Right cardiac atrium (tissue), 5 donors: ENCODE results near the gene CMSS1. TPM values are rescaled to one million over a fixed set of nuclear protein-coding genes. Genes with fewer than 3 reads are reported as not detected.

ENCODE experiments used
- ATAC-seq, 2 donors: fragments of 200-7000 bp; cut with Tn5 transposase; one replicate each; pipeline versions ENCODE4 v1.8.0 to v1.9.1; 2020; ENCODE audit warnings: moderate library complexity in 2 of 2, mild to moderate bottlenecking in 1 of 2
- DNase-seq, 3 donors: peaks; one replicate each; pipeline ENCODE4 v3.0.0-alpha.2; 2020
- H3K27ac ChIP-seq: one replicate; pipeline ENCODE4 v1.5.1; 2013; ENCODE audit warnings: mild to moderate bottlenecking, low read length, control low read depth, moderate library complexity
- H3K27me3 ChIP-seq: one replicate; pipeline ENCODE4 v1.6.1; 2013; ENCODE audit not compliant: control insufficient read depth, insufficient read depth
- H3K4me1 ChIP-seq: one replicate; pipeline ENCODE4 v1.6.1; 2013; ENCODE audit warnings: low read length; ENCODE audit not compliant: control insufficient read depth, insufficient read depth
- H3K4me3 ChIP-seq: one replicate; pipeline ENCODE4 v1.5.1; 2013; ENCODE audit warnings: low read length, control low read depth
- H3K9me3 ChIP-seq: one replicate; pipeline ENCODE4 v1.6.1; 2013; ENCODE audit warnings: low read length; ENCODE audit not compliant: control insufficient read depth
- WGBS: extraction: QIAGEN DNeasy Blood & Tissue Kit; methylation state at CpG from one replicate; pipeline ENCODE4 v1.1.7; 2013; 5-methylcytosine and 5-hydroxymethylcytosine counted together
- intact Hi-C, 4 donors: fragments of 100-400 bp; cut with DNase I; formaldehyde crosslinking; loops; one replicate each; pipeline versions ENCODE4 v1.11.0 to v1.14.0; 2022 to 2023
- polyA plus RNA-seq: library from polyadenylated mRNA; stranded (reverse); fragments of 200-250 nt; gene quantifications from one replicate; pipeline ENCODE4 v1.2.3, GENCODE V29; 2013
- total RNA-seq, 4 donors: library from RNA; stranded (reverse); fragmentation: NEBNext Ultra II Directional; extraction: Animal tissue kit (Norgen Biotek cat#: 25700); gene quantifications; one replicate each; pipeline ENCODE4 v1.2.1, GENCODE V29; 2021
- donor health status: healthy with polysubstance abuse.
- donor health status: DM: no; HTN: yes; CAD: no.
- donor health status: DM: no; HTN: no; CAD: no.
- donor health status: DM: no; HTN: yes; CAD: no; lungs with severe emphysema.
- donor health status: DM: yes; HTN: yes; CAD: no.

Gene CMSS1
- total and polyA plus RNA-seq, 5 donors, result 18.9 to 33.8 (median 26.6) TPM

DNA sequence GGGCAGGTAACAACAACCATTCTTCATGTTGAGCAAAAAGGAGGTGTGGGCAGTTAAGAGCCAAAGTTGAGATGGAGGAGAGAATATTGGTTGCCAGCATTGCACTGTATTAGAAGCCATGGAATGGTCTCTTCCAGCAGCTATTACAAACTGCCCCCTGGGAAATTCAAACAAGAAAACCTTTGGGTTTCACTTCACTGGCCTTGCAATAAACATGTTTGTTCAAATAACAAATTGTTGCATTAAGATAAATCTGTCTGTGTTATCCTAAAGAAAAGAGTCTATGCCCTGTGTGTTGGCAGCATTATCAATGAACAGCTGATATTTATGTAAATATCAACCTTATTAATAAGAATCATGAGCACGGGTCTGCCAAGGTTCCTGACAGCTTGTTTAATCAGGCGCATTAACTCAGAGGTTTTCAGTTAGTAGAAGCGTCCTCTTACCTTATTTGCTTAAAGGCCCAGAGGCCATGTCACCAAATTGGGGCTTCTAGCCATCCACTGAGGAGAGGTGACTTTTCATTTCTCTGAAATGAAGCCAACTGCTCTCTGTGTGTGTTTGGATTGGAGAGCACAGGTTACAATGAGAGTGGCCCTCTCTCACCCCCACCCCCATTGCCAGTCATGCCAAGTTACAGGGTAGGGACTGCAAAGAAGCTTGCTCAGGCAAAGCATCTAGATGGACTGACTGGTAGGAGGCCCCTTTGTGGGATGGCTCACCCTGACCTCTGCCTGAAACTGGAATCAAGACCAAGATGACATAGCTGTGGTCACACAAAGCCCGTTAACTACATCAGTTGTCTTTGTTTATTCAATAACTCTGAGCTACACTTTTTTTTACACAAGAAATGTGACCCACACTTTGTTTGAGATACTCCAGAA, 286.1 kb downstream of the CMSS1 start:
- 84% methylated on average over 4 of the region's 4 CpGs for WGBS
- peaks cover 3% of the 10 kb centered on the region for H3K4me1 ChIP-seq
- intact Hi-C loops, result no loop called here
- peak overlapping the region; percentile 94 for H3K27ac ChIP-seq
- DNase-seq (no peak), ATAC-seq (peak in 1 of 2 donors; percentile 32)
- no peak overlapping the region for H3K4me3 ChIP-seq
- no peaks in the 10 kb centered on the region for H3K27me3 ChIP-seq
- no peaks in the 10 kb centered on the region for H3K9me3 ChIP-seq

DNA sequence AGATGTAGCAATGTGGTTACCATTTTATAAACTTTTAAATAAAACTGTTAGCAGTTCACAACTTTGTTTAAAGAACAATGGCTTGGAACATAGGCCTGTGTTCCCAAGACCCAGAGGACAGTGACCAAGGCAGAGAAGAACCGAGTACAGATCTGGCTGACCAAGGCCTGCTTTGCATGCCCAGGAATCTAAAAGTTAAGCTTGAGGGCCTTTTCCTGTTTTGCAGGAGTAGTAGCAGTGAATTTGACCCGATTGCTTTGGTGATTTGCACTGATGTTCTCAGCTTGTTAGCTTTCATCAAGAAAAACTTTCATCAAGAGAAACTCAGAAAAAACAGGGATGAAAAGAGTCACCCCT, 286.8 kb downstream of the CMSS1 start:
- ATAC-seq (no peak), DNase-seq (no peak)
- H3K9me3 ChIP-seq, result no peaks in the 10 kb centered on the region
- H3K4me1 ChIP-seq, result peaks cover 3% of the 10 kb centered on the region
- peak overlapping the region; percentile 17 for H3K27ac ChIP-seq
- intact Hi-C loops, result no loop called here
- WGBS, result 67% methylated on average over 2 of the region's 2 CpGs
- H3K4me3 ChIP-seq, result no peak overlapping the region
- no peaks in the 10 kb centered on the region for H3K27me3 ChIP-seq

DNA sequence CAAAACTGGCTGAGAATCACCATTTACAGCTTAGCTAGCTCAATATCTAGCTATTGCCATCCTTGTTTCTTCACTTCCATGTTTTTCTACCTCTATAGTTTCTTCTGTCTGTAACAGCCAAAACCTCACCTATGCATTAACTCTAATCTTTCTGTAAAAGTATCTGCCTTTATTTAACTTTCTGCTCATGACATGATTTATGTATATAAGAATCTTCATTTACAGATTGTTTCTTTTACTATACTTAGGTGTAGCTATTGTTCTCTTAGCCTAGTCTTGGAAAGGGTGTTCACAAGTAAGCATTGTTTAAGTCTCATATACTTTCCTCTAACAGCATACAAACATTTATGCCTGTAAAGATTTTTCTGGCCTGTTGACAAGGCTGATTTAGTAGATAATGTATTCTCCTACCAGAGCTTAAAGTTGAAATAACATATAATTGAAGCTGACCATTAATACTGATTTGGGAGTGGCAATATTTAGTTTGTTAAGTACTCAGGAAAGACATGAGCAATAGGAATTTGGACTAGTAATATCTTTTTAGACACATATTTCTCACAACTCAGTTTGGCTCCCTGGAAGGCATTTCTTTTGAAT, 287.3 kb downstream of the CMSS1 start:
- Histone ChIP-seq H3K9me3 (no peaks in the 10 kb centered on the region), H3K4me1 (peaks cover 3% of the 10 kb centered on the region), H3K4me3 (no peak overlapping the region), H3K27me3 (no peaks in the 10 kb centered on the region), H3K27ac (no peak overlapping the region)
- DNase-seq, result no peak
- ATAC-seq, result no peak
- intact Hi-C loops, result no loop called here

DNA sequence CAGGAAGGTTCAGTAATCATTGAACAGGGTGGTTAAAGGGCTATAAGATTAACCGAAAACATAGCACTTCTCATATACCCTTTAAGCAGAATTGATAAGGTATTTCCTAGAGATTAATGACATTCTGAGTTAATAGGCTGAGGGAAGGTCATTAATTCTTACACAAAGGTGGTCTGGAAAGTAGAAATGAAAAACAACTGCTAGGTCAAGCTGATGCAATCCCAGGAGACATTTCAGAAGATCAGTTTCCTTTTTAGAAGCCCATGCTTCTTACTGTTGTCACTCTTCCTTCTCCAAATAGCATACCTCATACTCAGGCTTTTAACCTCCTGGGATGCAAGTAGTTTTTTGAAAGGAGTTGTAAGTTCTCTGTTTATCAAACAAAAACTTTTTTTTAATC, 287.8 kb downstream of the CMSS1 start:
- Histone ChIP-seq H3K27me3 (no peaks in the 10 kb centered on the region), H3K4me1 (peaks cover 3% of the 10 kb centered on the region), H3K9me3 (no peaks in the 10 kb centered on the region), H3K27ac (no peak overlapping the region), H3K4me3 (no peak overlapping the region)
- 88% methylated on average over 1 of the region's 1 CpG for WGBS
- intact Hi-C loops, result no loop called here
- ATAC-seq, result no peak
- no peak for DNase-seq

DNA sequence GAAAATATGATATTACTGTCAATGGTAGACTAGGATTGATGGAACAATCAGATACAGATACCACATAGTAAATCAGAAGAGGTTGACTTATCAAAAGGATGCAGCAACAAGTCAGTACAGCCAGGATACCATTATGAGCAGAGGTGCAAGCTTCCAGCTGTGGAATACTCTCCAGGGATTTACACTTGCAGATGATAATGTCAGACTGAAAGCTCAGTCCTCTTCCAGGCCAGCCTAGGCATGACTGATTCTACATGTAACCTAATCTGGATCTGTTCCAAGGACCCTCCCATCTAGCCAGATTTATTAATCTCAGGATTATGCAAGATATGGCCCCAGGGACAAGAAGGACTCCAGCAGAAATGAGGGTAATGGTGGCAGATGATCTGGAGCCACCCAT, 288.4 kb downstream of the CMSS1 start:
- intact Hi-C loops, result no loop called here
- no peak for DNase-seq

DNA sequence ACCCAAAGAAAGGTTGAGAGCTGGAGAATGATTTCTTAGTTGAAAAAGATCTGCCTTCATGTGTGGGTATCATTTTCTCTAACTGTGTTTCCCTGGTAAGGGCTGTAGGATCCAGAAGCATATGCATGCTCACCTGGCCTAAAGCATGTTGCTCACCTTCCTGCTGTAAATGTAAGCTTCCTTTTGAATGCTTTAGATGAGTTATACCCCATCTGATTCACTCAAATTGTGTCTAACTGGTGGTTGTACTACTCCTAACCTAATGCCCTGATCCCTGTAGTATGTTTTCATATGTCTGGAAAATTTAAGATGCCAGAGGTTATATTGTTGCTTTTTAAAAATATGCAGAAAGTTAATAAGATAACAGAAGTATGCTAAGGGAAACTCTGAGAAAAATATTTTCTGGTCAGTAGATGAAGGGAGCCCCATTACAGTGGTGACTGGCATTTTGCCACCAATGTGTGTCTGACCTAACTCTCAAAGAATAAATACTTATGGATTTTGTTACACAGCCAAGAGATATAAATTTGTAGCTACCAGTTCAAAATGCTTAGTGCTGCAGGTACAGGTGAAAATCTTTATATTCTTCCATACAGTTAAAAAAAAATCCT, 289.0 kb downstream of the CMSS1 start:
- H3K27me3 ChIP-seq, result no peaks in the 10 kb centered on the region
- H3K27ac ChIP-seq, result no peak overlapping the region
- DNase-seq (no peak), ATAC-seq (no peak)
- peaks cover 3% of the 10 kb centered on the region for H3K4me1 ChIP-seq
- H3K9me3 ChIP-seq, result no peaks in the 10 kb centered on the region
- H3K4me3 ChIP-seq, result no peak overlapping the region
- intact Hi-C loops, result no loop called here

More for the DNA sequence above, 288.4 kb downstream of the CMSS1 start:
- H3K27ac ChIP-seq, result no peak overlapping the region
- peaks cover 3% of the 10 kb centered on the region for H3K4me1 ChIP-seq
- H3K27me3 ChIP-seq, result no peaks in the 10 kb centered on the region
- no peaks in the 10 kb centered on the region for H3K9me3 ChIP-seq
- H3K4me3 ChIP-seq, result no peak overlapping the region
- ATAC-seq, result no peak

DNA sequence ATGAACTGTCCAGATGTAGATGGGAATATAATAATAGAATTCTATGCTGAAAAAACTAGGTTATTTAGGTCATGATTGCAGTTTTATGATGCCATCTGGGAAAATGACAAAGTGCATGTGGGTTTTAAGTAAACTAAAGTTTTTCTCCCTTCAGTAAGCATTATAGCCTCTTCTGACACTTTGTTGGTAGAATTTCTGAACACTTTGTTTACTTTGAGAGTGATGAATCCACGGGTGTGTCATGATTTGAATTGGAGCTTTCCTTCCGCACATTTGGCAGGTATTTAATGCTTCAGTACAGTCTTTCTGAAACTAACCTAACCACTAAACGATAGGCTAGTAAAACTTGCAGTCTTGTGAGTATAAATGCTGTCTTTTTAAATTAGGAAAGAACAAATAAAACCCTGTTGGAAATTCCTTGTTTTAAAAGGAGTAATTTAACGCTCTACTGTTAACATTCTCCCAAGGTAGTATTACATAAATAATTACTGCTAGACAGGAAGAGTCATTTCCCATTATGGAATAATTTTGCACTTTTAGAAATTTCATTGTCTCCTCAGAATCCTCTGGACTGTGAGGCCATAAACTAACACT, 289.7 kb downstream of the CMSS1 start:
- WGBS, result 54% methylated on average over 4 of the region's 4 CpGs
- ATAC-seq, result no peak
- DNase-seq, result no peak
- intact Hi-C loops, result no loop called here
- no peak overlapping the region for H3K4me3 ChIP-seq
- H3K27ac ChIP-seq, result no peak overlapping the region
- no peaks in the 10 kb centered on the region for H3K9me3 ChIP-seq
- no peaks in the 10 kb centered on the region for H3K27me3 ChIP-seq
- peaks cover 3% of the 10 kb centered on the region for H3K4me1 ChIP-seq

DNA sequence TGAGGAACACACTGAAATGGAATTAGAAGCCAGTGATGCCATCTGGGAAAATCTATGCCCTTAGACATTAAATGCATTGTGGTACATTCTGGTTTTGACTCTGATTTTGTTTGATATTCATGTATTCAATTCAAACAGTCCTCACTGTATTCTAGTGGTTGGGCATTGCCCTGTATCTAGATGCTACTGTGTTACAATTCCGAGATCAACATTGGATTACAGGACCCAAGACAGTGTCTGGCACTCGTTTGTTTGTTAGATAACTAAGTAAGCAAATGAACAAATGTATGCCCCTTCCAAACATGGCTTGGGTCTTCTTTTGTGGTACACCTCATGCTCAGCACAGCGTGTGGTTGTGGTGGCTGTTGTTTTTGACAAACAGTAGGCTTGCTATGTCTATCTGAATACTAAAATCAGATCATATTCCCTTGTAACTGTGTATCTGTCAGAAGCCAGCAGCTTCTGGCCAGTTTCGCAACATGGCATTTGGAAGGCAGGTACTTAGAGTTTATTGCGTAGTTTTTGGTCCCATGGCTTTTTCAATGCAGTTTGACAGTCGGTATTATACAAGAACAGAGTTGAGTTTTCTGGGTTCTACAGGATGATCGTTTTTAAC, 290.9 kb downstream of the CMSS1 start:
- 79% methylated on average over 7 of the region's 7 CpGs for WGBS
- intact Hi-C loops, result no loop called here
- Histone ChIP-seq H3K27ac (peak overlapping the region; percentile 71), H3K4me3 (no peak overlapping the region), H3K27me3 (no peaks in the 10 kb centered on the region), H3K9me3 (no peaks in the 10 kb centered on the region), H3K4me1 (peaks cover 3% of the 10 kb centered on the region)
- ATAC-seq (no peak), DNase-seq (no peak)

DNA sequence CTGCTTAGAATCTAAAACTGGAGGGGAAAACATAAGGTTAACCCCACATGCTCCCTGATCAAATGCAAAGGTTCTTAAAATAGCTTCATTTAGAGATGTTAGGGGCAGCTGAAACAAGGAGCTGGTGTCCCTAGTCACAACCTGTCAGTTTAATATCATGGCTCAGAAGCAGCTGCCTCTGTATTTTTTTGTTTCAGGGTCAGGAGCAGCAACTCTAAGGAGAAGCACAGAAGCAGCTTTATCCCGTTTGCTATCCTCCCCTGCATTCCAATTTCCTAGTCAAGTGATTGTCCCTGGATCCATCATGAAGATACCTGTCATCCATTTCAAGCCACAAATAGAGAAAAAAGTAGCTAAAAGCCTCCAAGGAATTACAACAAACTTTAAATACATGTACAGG, 292.5 kb downstream of the CMSS1 start:
- ATAC-seq, result no peak
- intact Hi-C loops, result no loop called here
- no peak for DNase-seq

DNA sequence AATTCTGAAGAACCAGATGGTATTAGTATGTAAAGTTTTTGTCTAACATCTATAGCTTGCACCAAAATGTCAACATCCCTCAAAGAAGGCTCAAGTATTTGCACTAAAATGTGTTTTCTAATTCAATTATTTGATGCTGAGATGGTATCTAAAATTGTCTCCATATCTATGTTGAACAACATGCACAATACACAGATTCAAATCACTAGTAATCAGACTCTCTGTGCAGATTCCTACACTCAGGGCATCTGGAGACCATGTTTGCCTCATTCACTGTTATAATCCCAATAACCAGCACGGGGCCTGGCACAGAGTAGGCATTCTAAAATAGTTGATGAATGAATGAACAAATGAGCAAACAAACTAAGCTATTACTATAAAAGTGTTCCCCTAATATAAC, 294.1 kb downstream of the CMSS1 start:
- no peak for DNase-seq
- ATAC-seq, result no peak
- Histone ChIP-seq H3K27ac (no peak overlapping the region), H3K4me1 (peaks cover 2% of the 10 kb centered on the region), H3K9me3 (no peaks in the 10 kb centered on the region), H3K4me3 (peak overlapping the region; percentile 14), H3K27me3 (no peaks in the 10 kb centered on the region)
- intact Hi-C loops, result no loop called here
- WGBS, result 73% methylated on average over 1 of the region's 1 CpG

More for the DNA sequence above, 292.5 kb downstream of the CMSS1 start:
- Histone ChIP-seq H3K4me3 (peak overlapping the region; percentile 22), H3K4me1 (peaks cover 5% of the 10 kb centered on the region), H3K27ac (no peak overlapping the region), H3K9me3 (no peaks in the 10 kb centered on the region), H3K27me3 (no peaks in the 10 kb centered on the region)
- 55% methylated on average over 1 of the region's 1 CpG for WGBS
